Thyroid gland (tissue), 4 donors: ENCODE results near the gene MAPK8IP3. TPM values are rescaled to one million over a fixed set of nuclear protein-coding genes. Genes with fewer than 3 reads are reported as not detected.
"Not testable (repeated sequence)": the region's sequence is repeated elsewhere in the genome, so short reads cannot be mapped to it uniquely, and the experiment has no call there.

ENCODE experiments used
- DNase-seq, 2 donors: peaks; one replicate each; pipeline ENCODE4 v3.0.0-alpha.2; 2019
- H3K27ac ChIP-seq, 3 donors: fragments of 200-600 bp; sonication (generic); 1 replicate in 2 of 3; 2 replicates in 1 of 3; pipeline ENCODE4 v1.5.1; 2016 to 2019; ENCODE audit warnings: mild to moderate bottlenecking in 1 of 3, moderate library complexity in 1 of 3
- H3K27me3 ChIP-seq: fragments of 200-600 bp; sonication (generic); one replicate; pipeline ENCODE4 v1.5.1; 2019
- H3K36me3 ChIP-seq, 2 donors: fragments of 200-600 bp; sonication (generic); one replicate each; pipeline ENCODE4 v1.5.1; 2016 to 2019
- H3K4me1 ChIP-seq, 2 donors: fragments of 200-600 bp; sonication (generic); one replicate each; pipeline ENCODE4 v1.5.1; 2017 to 2019
- H3K4me3 ChIP-seq, 3 donors: fragments of 200-600 bp; sonication (generic); replicated peaks in 1 of 3; 1 replicate in 2 of 3; 2 replicates in 1 of 3; pipeline ENCODE4 v1.5.1; 2016; ENCODE audit warnings: mild to moderate bottlenecking in 1 of 3
- H3K9me3 ChIP-seq: fragments of 200-600 bp; sonication (generic); one replicate; pipeline ENCODE4 v1.5.1; 2017
- CTCF ChIP-seq, 6 experiments: fragments of 200-600 bp in 3 of 6; fragments of 450-650 bp in 3 of 6; sonication (generic) in 3 of 6; IDR thresholded peaks; one replicate each; pipeline ENCODE4 v1.5.1; 2016 to 2019; ENCODE audit warnings: antibody characterized with exemption in 6 of 6, mild to moderate bottlenecking in 2 of 6, inconsistent platforms in 1 of 6, moderate library complexity in 1 of 6
- POLR2A ChIP-seq, 2 donors: fragments of 450-650 bp; IDR thresholded peaks; one replicate each; pipeline ENCODE4 v1.6.1; 2017; ENCODE audit warnings: antibody characterized with exemption in 2 of 2, mild to moderate bottlenecking in 2 of 2, moderate library complexity in 1 of 2
- WGBS, 2 donors: methylation state at CpG; one replicate each; pipeline ENCODE4 v1.1.5; 2017; 5-methylcytosine and 5-hydroxymethylcytosine counted together
- intact Hi-C: fragments of 100-400 bp; cut with DNase I; formaldehyde crosslinking; loops from one replicate; pipeline ENCODE4 v1.15.1; 2023
- total RNA-seq, 4 donors: library from RNA; depleted of rRNA; stranded (reverse); fragments of >200 nt; gene quantifications; one replicate each; pipeline ENCODE4 v1.2.3, GENCODE V29; 2016

MAPK8IP3 gene
- total RNA-seq, 4 donors from 2014 or later = 45.7 to 137 (median 60.4) TPM

GRCh38 chr16:1715220-1715619 lies 9.2 kb downstream of the MAPK8IP3 start:
- Histone ChIP-seq H3K4me1 (peaks cover 20 to 26% of the 10 kb centered on the region in 2 donors), H3K4me3 (no peak overlapping the region), H3K9me3 (no peaks in the 10 kb centered on the region), H3K27ac (no peak overlapping the region), H3K36me3 (no peaks in the 10 kb centered on the region), H3K27me3 (no peaks in the 10 kb centered on the region)
- no peak for DNase-seq
- intact Hi-C loops = no loop called here
- WGBS, 2 donors = 92 to 96% methylated on average over 12 of the region's 12 CpGs
- no peak for TF ChIP-seq POLR2A (IDR thresholded peaks at IDR 0.05)
- no peak for TF ChIP-seq CTCF (IDR thresholded peaks at IDR 0.05)

- H3K27me3 ChIP-seq, H3K27ac ChIP-seq, intact Hi-C loops, H3K4me3 ChIP-seq, H3K9me3 ChIP-seq, H3K36me3 ChIP-seq, DNase-seq: not testable (repeated sequence)
- 89 to 97% methylated on average over 10 of the region's 10 CpGs for WGBS, 2 donors
- H3K4me1 ChIP-seq = peaks cover 24 to 35% of the 10 kb centered on the region in 2 donors
Measured at GRCh38 chr16:1718236-1718635, 12.2 kb downstream of the MAPK8IP3 start.

GRCh38 chr16:1719559-1720229 lies 13.7 kb downstream of the MAPK8IP3 start:
- H3K27ac ChIP-seq, intact Hi-C loops, H3K9me3 ChIP-seq, H3K27me3 ChIP-seq, H3K36me3 ChIP-seq, H3K4me3 ChIP-seq: not testable (repeated sequence)
- 77 to 79% methylated on average over 12 of the region's 12 CpGs for WGBS, 2 donors
- peak; percentile 23 to 47 for DNase-seq
- H3K4me1 ChIP-seq = peaks cover 14 to 27% of the 10 kb centered on the region in 2 donors

- H3K27ac ChIP-seq = peak overlapping the region in 1 of 3 donors; percentile 65
- H3K4me1 ChIP-seq = peaks cover 14 to 27% of the 10 kb centered on the region in 2 donors
- 93 to 96% methylated on average over 8 to 9 of the region's 9 CpGs for WGBS, 2 donors
- intact Hi-C loops = no loop called here
- no peak for TF ChIP-seq CTCF (IDR thresholded peaks at IDR 0.05)
- DNase-seq = no peak
- H3K36me3 ChIP-seq = peaks cover 10 to 11% of the 10 kb centered on the region in 2 donors
- no peak overlapping the region for H3K4me3 ChIP-seq
- no peaks in the 10 kb centered on the region for H3K27me3 ChIP-seq
- no peaks in the 10 kb centered on the region for H3K9me3 ChIP-seq
Measured at GRCh38 chr16:1721372-1721771, 15.4 kb downstream of the MAPK8IP3 start.

GRCh38 chr16:1723450-1724147 lies 17.6 kb downstream of the MAPK8IP3 start:
- no peak overlapping the region for H3K4me3 ChIP-seq
- H3K9me3 ChIP-seq = no peaks in the 10 kb centered on the region
- intact Hi-C loops = no loop called here
- no peaks in the 10 kb centered on the region for H3K27me3 ChIP-seq
- TF ChIP-seq POLR2A (IDR thresholded peaks at IDR 0.05) (no peak), CTCF (IDR thresholded peaks at IDR 0.05) (peak; percentile 65 to 88 (median 70))
- peak; percentile 49 to 62 for DNase-seq
- peak overlapping the region in 2 of 3 donors; percentile 32 to 39 for H3K27ac ChIP-seq
- 41 to 48% methylated on average over 6 of the region's 6 CpGs for WGBS, 2 donors
- H3K36me3 ChIP-seq = peaks cover 14 to 22% of the 10 kb centered on the region in 2 donors
- peaks cover 14 to 27% of the 10 kb centered on the region in 2 donors for H3K4me1 ChIP-seq

- 94 to 95% methylated on average over 12 of the region's 12 CpGs for WGBS, 2 donors
- TF ChIP-seq CTCF (IDR thresholded peaks at IDR 0.05) (no peak), POLR2A (IDR thresholded peaks at IDR 0.05) (no peak)
- Histone ChIP-seq H3K36me3 (peaks cover 23 to 30% of the 10 kb centered on the region in 2 donors), H3K4me1 (peaks cover 14 to 27% of the 10 kb centered on the region in 2 donors), H3K9me3 (no peaks in the 10 kb centered on the region), H3K27me3 (no peaks in the 10 kb centered on the region), H3K27ac (no peak overlapping the region), H3K4me3 (no peak overlapping the region)
- no peak for DNase-seq
- intact Hi-C loops = no loop called here
Measured at GRCh38 chr16:1724491-1724890, 18.5 kb downstream of the MAPK8IP3 start.
